K562 (cell line): ENCODE results near the gene COL16A1. TPM values are rescaled to one million over a fixed set of nuclear protein-coding genes. Genes with fewer than 3 reads are reported as not detected.

ENCODE experiments used
- HIVEP1 ChIP-seq: fragments of 250-450 bp; sonication (Bioruptor Pico); IDR thresholded peaks from 2 replicates; pipeline ENCODE4 v1.4.0; 2020; ENCODE audit warnings: mild to moderate bottlenecking
- PCBP1 ChIP-seq: fragments of 200-400 bp; formaldehyde crosslinking; IDR thresholded peaks from 2 replicates; pipeline ENCODE4 v1.6.1; 2018; ENCODE audit warnings: mild to moderate bottlenecking, low read depth, low read length; ENCODE audit not compliant: poor library complexity, severe bottlenecking
- ZNF561 ChIP-seq: fragments of 450-650 bp; formaldehyde crosslinking; conservative IDR thresholded peaks from 2 replicates; pipeline ENCODE4 v1.4.0; 2020; ENCODE audit warnings: mild to moderate bottlenecking, moderate library complexity
- polyA plus RNA-seq, 8 experiments: library from polyadenylated mRNA; depleted of rRNA in 4 of 8; stranded (reverse) in 5 of 8; unstranded in 3 of 8; fragments of >200 nt; fragmentation: Nextera tagmentation in 2 of 8; fragmentation: Illumina TruSeq in 1 of 8; extraction: Ambion mirVana in 2 of 8; extraction: Trizol in 1 of 8; gene quantifications; 2 replicates each; pipeline versions ENCODE4 v1.2.1 to v1.2.3, GENCODE V29; 2011 to 2014; ENCODE audit warnings: inconsistent platforms in 1 of 8, missing spikeins in 1 of 8
- total RNA-seq, 7 experiments: library from RNA; depleted of rRNA in 6 of 7; stranded (reverse); fragments of >200 nt in 6 of 7; fragmentation: Illumina TruSeq in 2 of 7; extraction: Trizol in 2 of 7; gene quantifications; 2 replicates each; pipeline versions ENCODE4 v1.2.1 to v1.2.3, GENCODE V29; 2011 to 2021; ENCODE audit warnings: low replicate concordance in 1 of 7
- TF ChIP-seq, protein P1 (sequence below): fragments of 150-350 bp; IDR thresholded peaks from 2 replicates; pipeline ENCODE4 v1.6.1; 2014; ENCODE audit warnings: low read depth, mild to moderate bottlenecking, low read length, borderline replicate concordance
- TF ChIP-seq, protein P2 (sequence below): fragments of 450-650 bp; IDR thresholded peaks from 2 replicates; pipeline ENCODE4 v1.7.0; 2016; ENCODE audit warnings: borderline replicate concordance
- TF ChIP-seq, protein P3 (sequence below): IDR thresholded peaks from 2 replicates; pipeline ENCODE4 v1.6.1; 2014; ENCODE audit warnings: antibody characterized with exemption

Gene COL16A1
- total and polyA plus RNA-seq, 9 of the 15 experiments (the other 6 are each of a cell fraction or from before 2014, with no cell fraction given) = 0.11 to 0.60 (median 0.11) TPM; not detected in 6

DNA sequence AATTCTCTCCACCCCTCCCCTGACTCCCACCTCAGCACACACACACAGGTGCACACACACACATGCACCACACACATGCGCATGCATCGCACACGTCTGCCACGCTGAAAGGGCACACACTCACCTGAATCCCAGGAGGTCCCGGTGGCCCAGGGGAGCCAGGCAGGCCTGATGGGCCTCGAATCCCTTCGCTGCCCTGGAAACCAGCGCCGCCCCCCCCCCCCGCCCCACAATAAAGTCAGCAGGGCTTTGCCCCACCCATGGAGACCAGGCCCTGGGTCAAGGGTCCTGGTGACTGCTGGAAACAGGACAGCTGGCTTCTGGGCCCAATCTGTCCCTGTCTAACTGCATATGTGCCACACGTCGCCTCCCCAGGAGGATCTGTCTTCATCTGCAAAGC lies 41.4 kb downstream of the COL16A1 start (continued):
- TF ChIP-seq, protein P1, sequence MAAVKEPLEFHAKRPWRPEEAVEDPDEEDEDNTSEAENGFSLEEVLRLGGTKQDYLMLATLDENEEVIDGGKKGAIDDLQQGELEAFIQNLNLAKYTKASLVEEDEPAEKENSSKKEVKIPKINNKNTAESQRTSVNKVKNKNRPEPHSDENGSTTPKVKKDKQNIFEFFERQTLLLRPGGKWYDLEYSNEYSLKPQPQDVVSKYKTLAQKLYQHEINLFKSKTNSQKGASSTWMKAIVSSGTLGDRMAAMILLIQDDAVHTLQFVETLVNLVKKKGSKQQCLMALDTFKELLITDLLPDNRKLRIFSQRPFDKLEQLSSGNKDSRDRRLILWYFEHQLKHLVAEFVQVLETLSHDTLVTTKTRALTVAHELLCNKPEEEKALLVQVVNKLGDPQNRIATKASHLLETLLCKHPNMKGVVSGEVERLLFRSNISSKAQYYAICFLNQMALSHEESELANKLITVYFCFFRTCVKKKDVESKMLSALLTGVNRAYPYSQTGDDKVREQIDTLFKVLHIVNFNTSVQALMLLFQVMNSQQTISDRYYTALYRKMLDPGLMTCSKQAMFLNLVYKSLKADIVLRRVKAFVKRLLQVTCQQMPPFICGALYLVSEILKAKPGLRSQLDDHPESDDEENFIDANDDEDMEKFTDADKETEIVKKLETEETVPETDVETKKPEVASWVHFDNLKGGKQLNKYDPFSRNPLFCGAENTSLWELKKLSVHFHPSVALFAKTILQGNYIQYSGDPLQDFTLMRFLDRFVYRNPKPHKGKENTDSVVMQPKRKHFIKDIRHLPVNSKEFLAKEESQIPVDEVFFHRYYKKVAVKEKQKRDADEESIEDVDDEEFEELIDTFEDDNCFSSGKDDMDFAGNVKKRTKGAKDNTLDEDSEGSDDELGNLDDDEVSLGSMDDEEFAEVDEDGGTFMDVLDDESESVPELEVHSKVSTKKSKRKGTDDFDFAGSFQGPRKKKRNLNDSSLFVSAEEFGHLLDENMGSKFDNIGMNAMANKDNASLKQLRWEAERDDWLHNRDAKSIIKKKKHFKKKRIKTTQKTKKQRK = no peak
- TF ChIP-seq HIVEP1 (CRISPR knock-in tag) = no peak
- no peak for TF ChIP-seq ZNF561 (CRISPR knock-in tag)
- TF ChIP-seq, protein P2, sequence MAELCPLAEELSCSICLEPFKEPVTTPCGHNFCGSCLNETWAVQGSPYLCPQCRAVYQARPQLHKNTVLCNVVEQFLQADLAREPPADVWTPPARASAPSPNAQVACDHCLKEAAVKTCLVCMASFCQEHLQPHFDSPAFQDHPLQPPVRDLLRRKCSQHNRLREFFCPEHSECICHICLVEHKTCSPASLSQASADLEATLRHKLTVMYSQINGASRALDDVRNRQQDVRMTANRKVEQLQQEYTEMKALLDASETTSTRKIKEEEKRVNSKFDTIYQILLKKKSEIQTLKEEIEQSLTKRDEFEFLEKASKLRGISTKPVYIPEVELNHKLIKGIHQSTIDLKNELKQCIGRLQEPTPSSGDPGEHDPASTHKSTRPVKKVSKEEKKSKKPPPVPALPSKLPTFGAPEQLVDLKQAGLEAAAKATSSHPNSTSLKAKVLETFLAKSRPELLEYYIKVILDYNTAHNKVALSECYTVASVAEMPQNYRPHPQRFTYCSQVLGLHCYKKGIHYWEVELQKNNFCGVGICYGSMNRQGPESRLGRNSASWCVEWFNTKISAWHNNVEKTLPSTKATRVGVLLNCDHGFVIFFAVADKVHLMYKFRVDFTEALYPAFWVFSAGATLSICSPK = no peak
- TF ChIP-seq PCBP1 = no peak
- TF ChIP-seq, protein P3, sequence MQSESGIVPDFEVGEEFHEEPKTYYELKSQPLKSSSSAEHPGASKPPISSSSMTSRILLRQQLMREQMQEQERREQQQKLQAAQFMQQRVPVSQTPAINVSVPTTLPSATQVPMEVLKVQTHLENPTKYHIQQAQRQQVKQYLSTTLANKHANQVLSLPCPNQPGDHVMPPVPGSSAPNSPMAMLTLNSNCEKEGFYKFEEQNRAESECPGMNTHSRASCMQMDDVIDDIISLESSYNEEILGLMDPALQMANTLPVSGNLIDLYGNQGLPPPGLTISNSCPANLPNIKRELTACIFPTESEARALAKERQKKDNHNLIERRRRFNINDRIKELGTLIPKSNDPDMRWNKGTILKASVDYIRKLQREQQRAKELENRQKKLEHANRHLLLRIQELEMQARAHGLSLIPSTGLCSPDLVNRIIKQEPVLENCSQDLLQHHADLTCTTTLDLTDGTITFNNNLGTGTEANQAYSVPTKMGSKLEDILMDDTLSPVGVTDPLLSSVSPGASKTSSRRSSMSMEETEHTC = no peak
